Lower lobe of right lung (tissue), 2 donors: Measurements from ENCODE around the gene MRPL33. TPM values are rescaled to one million over a fixed set of nuclear protein-coding genes. Genes with fewer than 3 reads are reported as not detected.

ENCODE experiments used
- ATAC-seq, 2 donors: fragments of 200-7000 bp; cut with Tn5 transposase; one replicate each; pipeline ENCODE4 v1.9.1; 2020 to 2022; ENCODE audit warnings: mild to moderate bottlenecking in 2 of 2, moderate library complexity in 2 of 2
- DNase-seq: peaks from one replicate; pipeline ENCODE4 v3.0.0-alpha.2; 2020
- H3K27ac ChIP-seq: fragments of 200-600 bp; one replicate; pipeline ENCODE4 v1.8.0; 2022
- H3K27me3 ChIP-seq: fragments of 200-600 bp; one replicate; pipeline ENCODE4 v1.8.0; 2022; ENCODE audit warnings: low read depth
- H3K36me3 ChIP-seq: fragments of 200-600 bp; one replicate; pipeline ENCODE4 v1.8.0; 2022; ENCODE audit warnings: mild to moderate bottlenecking
- H3K4me1 ChIP-seq: fragments of 200-600 bp; one replicate; pipeline ENCODE4 v1.8.0; 2022
- H3K4me3 ChIP-seq: fragments of 200-600 bp; one replicate; pipeline ENCODE4 v1.8.0; 2022; ENCODE audit warnings: mild to moderate bottlenecking
- H3K9me3 ChIP-seq: fragments of 200-600 bp; one replicate; pipeline ENCODE4 v1.8.0; 2022
- intact Hi-C: fragments of 100-400 bp; cut with DNase I; formaldehyde crosslinking; loops from one replicate; pipeline ENCODE4 v1.11.0; 2022
- total RNA-seq: library from RNA; stranded (reverse); fragmentation: NEBNext Ultra II Directional; extraction: Animal tissue kit (Norgen Biotek cat#: 25700); gene quantifications from one replicate; pipeline ENCODE4 v1.2.1, GENCODE V29; 2021
- TF ChIP-seq, protein P1 (sequence below): fragments of 200-600 bp; IDR thresholded peaks from one replicate; pipeline ENCODE4 v1.8.0; 2022; ENCODE audit warnings: antibody characterized with exemption, mild to moderate bottlenecking
- donor health status: DM: no; HTN: yes; CAD: no; lungs with severe emphysema.

Gene MRPL33
- total RNA-seq, 1 donor from 2014 or later, result 93.3 TPM

GRCh38 chr2:27772804-27773203 is 1.3 kb downstream of the MRPL33 start:
- ATAC-seq, result no peak
- Histone ChIP-seq H3K4me3 (peak overlapping the region; percentile 90), H3K27ac (peak overlapping the region; percentile 95), H3K9me3 (no peaks in the 10 kb centered on the region), H3K4me1 (peaks cover 32% of the 10 kb centered on the region), H3K36me3 (peaks cover 33% of the 10 kb centered on the region), H3K27me3 (no peaks in the 10 kb centered on the region)
- intact Hi-C loops, result no loop called here
- DNase-seq, result no peak
- TF ChIP-seq, protein P1, sequence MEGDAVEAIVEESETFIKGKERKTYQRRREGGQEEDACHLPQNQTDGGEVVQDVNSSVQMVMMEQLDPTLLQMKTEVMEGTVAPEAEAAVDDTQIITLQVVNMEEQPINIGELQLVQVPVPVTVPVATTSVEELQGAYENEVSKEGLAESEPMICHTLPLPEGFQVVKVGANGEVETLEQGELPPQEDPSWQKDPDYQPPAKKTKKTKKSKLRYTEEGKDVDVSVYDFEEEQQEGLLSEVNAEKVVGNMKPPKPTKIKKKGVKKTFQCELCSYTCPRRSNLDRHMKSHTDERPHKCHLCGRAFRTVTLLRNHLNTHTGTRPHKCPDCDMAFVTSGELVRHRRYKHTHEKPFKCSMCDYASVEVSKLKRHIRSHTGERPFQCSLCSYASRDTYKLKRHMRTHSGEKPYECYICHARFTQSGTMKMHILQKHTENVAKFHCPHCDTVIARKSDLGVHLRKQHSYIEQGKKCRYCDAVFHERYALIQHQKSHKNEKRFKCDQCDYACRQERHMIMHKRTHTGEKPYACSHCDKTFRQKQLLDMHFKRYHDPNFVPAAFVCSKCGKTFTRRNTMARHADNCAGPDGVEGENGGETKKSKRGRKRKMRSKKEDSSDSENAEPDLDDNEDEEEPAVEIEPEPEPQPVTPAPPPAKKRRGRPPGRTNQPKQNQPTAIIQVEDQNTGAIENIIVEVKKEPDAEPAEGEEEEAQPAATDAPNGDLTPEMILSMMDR, result no peak

- TF ChIP-seq, protein P1, result no peak
- Histone ChIP-seq H3K9me3 (no peaks in the 10 kb centered on the region), H3K4me1 (peaks cover 32% of the 10 kb centered on the region), H3K27ac (no peak overlapping the region), H3K27me3 (no peaks in the 10 kb centered on the region), H3K36me3 (peaks cover 39% of the 10 kb centered on the region), H3K4me3 (no peak overlapping the region)
- DNase-seq (no peak), ATAC-seq (no peak)
- intact Hi-C loops, result no loop called here
These were observed 2.4 kb downstream of the MRPL33 start for GRCh38 chr2:27773959-27774358.

- Histone ChIP-seq H3K4me1 (peaks cover 33% of the 10 kb centered on the region), H3K27ac (no peak overlapping the region), H3K27me3 (no peaks in the 10 kb centered on the region), H3K36me3 (peaks cover 55% of the 10 kb centered on the region), H3K4me3 (no peak overlapping the region), H3K9me3 (no peaks in the 10 kb centered on the region)
- TF ChIP-seq, protein P1, result no peak
- intact Hi-C loops, result no loop called here
- DNase-seq (no peak), ATAC-seq (no peak)
These were observed 4.6 kb downstream of the MRPL33 start for GRCh38 chr2:27776097-27776496.

- Histone ChIP-seq H3K27me3 (no peaks in the 10 kb centered on the region), H3K9me3 (no peaks in the 10 kb centered on the region), H3K4me3 (no peak overlapping the region), H3K4me1 (peaks cover 32% of the 10 kb centered on the region), H3K36me3 (peaks cover 55% of the 10 kb centered on the region), H3K27ac (no peak overlapping the region)
- TF ChIP-seq, protein P1, result no peak
- no peak for DNase-seq
- intact Hi-C loops, result no loop called here
- ATAC-seq, result no peak
These were observed 5.2 kb downstream of the MRPL33 start for GRCh38 chr2:27776696-27777095.

GRCh38 chr2:27779417-27780055 is 8.0 kb downstream of the MRPL33 start:
- intact Hi-C loops, result no loop called here
- ATAC-seq (peak in 1 of 2 donors; percentile 39), DNase-seq (no peak)
- Histone ChIP-seq H3K27me3 (no peaks in the 10 kb centered on the region), H3K9me3 (no peaks in the 10 kb centered on the region), H3K36me3 (peaks cover 50% of the 10 kb centered on the region), H3K4me1 (peaks cover 14% of the 10 kb centered on the region), H3K4me3 (no peak overlapping the region), H3K27ac (peak overlapping the region; percentile 44)
- TF ChIP-seq, protein P1, result no peak
